ENCODE results near the gene SIPA1L3. TPM values are rescaled to one million over a fixed set of nuclear protein-coding genes. Genes with fewer than 3 reads are reported as not detected.

The SIPA1L3 gene
- total and polyA plus RNA-seq, 4 donors: 9.6 to 50.5 (median 27.6) TPM

GRCh38 chr19:38060331-38060730, 153.3 kb downstream of the SIPA1L3 start:
- H3K27ac ChIP-seq (ENCODE audit: low read depth in 1 of 2, low read length in 1 of 2): no peak overlapping the region
- H3K4me3 ChIP-seq: no peak overlapping the region
- ATAC-seq (ENCODE audit: insufficient read depth, low FRiP score) (no peak), DNase-seq (no peak)
- no peaks in the 10 kb centered on the region for H3K36me3 ChIP-seq (ENCODE audit: control insufficient read depth in 4 of 4, insufficient read depth in 4 of 4, low read length in 4 of 4)
- H3K9ac ChIP-seq (ENCODE audit: insufficient read depth in 1 of 2, low read length in 2 of 2): no peak overlapping the region
- no peak for TF ChIP-seq CTCF (IDR thresholded peaks at IDR 0.05; ENCODE audit: control extremely low read depth, extremely low read depth)
- WGBS, 2 donors: 77 to 84% methylated on average over 7 of the region's 7 CpGs
- H3K4me1 ChIP-seq (ENCODE audit: control insufficient read depth in 5 of 5, insufficient read depth in 5 of 5, low read length in 5 of 5): peaks cover 0 to 13% (median 6%) of the 10 kb centered on the region in 5 donors
- no peaks in the 10 kb centered on the region for H3K9me3 ChIP-seq (ENCODE audit: control insufficient read depth in 4 of 4, insufficient read depth in 3 of 4, low read length in 3 of 4)
- no peaks in the 10 kb centered on the region for H3K27me3 ChIP-seq (ENCODE audit: control insufficient read depth in 3 of 3, insufficient read depth in 3 of 3, low read length in 2 of 3)

GRCh38 chr19:38061294-38061693, 154.3 kb downstream of the SIPA1L3 start:
- Histone ChIP-seq H3K9me3 (ENCODE audit: control insufficient read depth in 4 of 4, insufficient read depth in 3 of 4, low read length in 3 of 4) (no peaks in the 10 kb centered on the region), H3K27ac (ENCODE audit: low read depth in 1 of 2, low read length in 1 of 2) (no peak overlapping the region), H3K4me3 (no peak overlapping the region), H3K27me3 (ENCODE audit: control insufficient read depth in 3 of 3, insufficient read depth in 3 of 3, low read length in 2 of 3) (no peaks in the 10 kb centered on the region), H3K4me1 (ENCODE audit: control insufficient read depth in 5 of 5, insufficient read depth in 5 of 5, low read length in 5 of 5) (peaks cover 0 to 5% (median 2%) of the 10 kb centered on the region in 5 donors), H3K36me3 (ENCODE audit: control insufficient read depth in 4 of 4, insufficient read depth in 4 of 4, low read length in 4 of 4) (no peaks in the 10 kb centered on the region), H3K9ac (ENCODE audit: insufficient read depth in 1 of 2, low read length in 2 of 2) (no peak overlapping the region)
- ATAC-seq (ENCODE audit: insufficient read depth, low FRiP score) (no peak), DNase-seq (no peak)
- TF ChIP-seq CTCF (IDR thresholded peaks at IDR 0.05; ENCODE audit: control extremely low read depth, extremely low read depth): no peak
- 93 to 95% methylated on average over 7 of the region's 7 CpGs for WGBS, 2 donors

GRCh38 chr19:38062959-38063761, 156.2 kb downstream of the SIPA1L3 start:
- TF ChIP-seq CTCF (IDR thresholded peaks at IDR 0.05; ENCODE audit: control extremely low read depth, extremely low read depth): no peak
- ATAC-seq (ENCODE audit: insufficient read depth, low FRiP score) (no peak), DNase-seq (peak in 1 of 3 donors; percentile 32)
- Histone ChIP-seq H3K9me3 (ENCODE audit: control insufficient read depth in 4 of 4, insufficient read depth in 3 of 4, low read length in 3 of 4) (no peaks in the 10 kb centered on the region), H3K27me3 (ENCODE audit: control insufficient read depth in 3 of 3, insufficient read depth in 3 of 3, low read length in 2 of 3) (no peaks in the 10 kb centered on the region), H3K9ac (ENCODE audit: insufficient read depth in 1 of 2, low read length in 2 of 2) (no peak overlapping the region), H3K27ac (ENCODE audit: low read depth in 1 of 2, low read length in 1 of 2) (no peak overlapping the region), H3K4me3 (no peak overlapping the region), H3K36me3 (ENCODE audit: control insufficient read depth in 4 of 4, insufficient read depth in 4 of 4, low read length in 4 of 4) (no peaks in the 10 kb centered on the region), H3K4me1 (ENCODE audit: control insufficient read depth in 5 of 5, insufficient read depth in 5 of 5, low read length in 5 of 5) (peaks cover 0 to 4% (median 0%) of the 10 kb centered on the region in 5 donors)
- 80 to 86% methylated on average over 21 of the region's 21 CpGs for WGBS, 2 donors

Data from lung (tissue), 12 donors.